ENCODE measurements around the gene SLC5A6. TPM values are rescaled to one million over a fixed set of nuclear protein-coding genes. Genes with fewer than 3 reads are reported as not detected.

SLC5A6 gene
- polyA plus RNA-seq, 1 of the 3 experiments (the other 2 are of a cell fraction), result 75.7 TPM

DNA sequence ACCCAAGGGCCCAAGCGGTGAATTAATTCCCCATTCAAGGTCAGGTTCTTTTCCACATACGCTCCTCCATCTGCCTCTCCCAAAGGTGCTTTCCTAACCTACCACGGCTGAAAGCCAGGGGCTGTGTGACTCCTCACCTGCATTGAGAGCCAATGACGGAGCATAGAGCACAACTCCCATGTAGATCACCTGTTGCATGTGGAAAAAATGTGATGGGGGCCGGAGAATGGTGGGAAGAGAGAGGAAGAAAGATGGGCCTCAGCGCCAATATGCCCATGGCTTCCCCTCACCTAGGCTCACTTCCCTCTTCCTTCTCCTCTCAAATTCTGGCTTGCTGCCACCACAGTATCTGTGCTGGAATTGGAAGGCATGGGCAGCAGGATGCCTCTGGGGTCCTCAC is 5.7 kb downstream of the SLC5A6 start (continued):
- no peak for TF ChIP-seq SIN3A (IDR thresholded peaks at IDR 0.05; ENCODE audit: borderline replicate concordance, low read depth, low read length)
- TF ChIP-seq, protein P1, sequence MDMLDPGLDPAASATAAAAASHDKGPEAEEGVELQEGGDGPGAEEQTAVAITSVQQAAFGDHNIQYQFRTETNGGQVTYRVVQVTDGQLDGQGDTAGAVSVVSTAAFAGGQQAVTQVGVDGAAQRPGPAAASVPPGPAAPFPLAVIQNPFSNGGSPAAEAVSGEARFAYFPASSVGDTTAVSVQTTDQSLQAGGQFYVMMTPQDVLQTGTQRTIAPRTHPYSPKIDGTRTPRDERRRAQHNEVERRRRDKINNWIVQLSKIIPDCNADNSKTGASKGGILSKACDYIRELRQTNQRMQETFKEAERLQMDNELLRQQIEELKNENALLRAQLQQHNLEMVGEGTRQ (IDR thresholded peaks at IDR 0.05; ENCODE audit: borderline replicate concordance, low read depth, low read length), result no peak

DNA sequence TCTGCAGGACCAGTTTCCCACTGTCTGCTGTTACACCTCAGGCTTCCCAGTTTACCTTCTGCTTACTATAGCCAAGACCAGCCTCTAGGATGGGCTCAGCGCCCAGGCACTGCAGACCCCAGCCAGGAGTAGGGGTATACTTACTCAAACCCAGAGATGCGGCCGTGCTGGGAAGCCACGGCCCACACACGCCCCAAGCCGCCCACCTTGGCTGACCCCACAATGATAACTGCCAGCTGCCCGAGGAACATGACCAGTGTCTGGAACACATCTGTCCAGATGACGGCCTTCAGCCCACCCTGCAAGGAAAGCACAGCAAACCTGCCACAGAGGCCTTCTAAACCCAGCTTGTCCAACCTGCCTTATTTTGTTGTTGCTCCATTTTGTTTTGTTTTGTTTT is 6.9 kb downstream of the SLC5A6 start:
- H3K36me3 ChIP-seq (replicated peaks in 1 of 2; ENCODE audit: control insufficient read depth in 1 of 2, insufficient read depth in 2 of 2, low read length in 1 of 2), result peaks cover 21 to 93% of the 10 kb centered on the region in 2 experiments
- no peaks in the 10 kb centered on the region for H3K27me3 ChIP-seq (ENCODE audit: insufficient read depth)
- no peaks in the 10 kb centered on the region for H4K20me1 ChIP-seq (ENCODE audit: insufficient read depth)
- no peak overlapping the region for H3K27ac ChIP-seq (ENCODE audit: low read depth in 2 of 2, low read length in 1 of 2)
- DNase-seq, result no peak
- CTCF ChIA-PET, result interaction anchor here (1.0 to 4.4 kb wide), 3 partner anchors 13 to 106 kb away, joined by 3 to 25 read pairs (median 4); no protein-coding TSS in a partner anchor
- H3K9me3 ChIP-seq, result no peaks in the 10 kb centered on the region
- H3F3A ChIP-seq (replicated peaks; ENCODE audit: insufficient read depth), result no peaks in the 10 kb centered on the region
- H3K4me3 ChIP-seq (ENCODE audit: low read depth in 2 of 2, low read length in 1 of 2), result no peak overlapping the region
- POLR2A ChIA-PET, result no interaction called here
- H2AFZ ChIP-seq (ENCODE audit: low read depth), result no peak overlapping the region
- no peak overlapping the region for H3K9ac ChIP-seq
- H3K4me2 ChIP-seq, result no peak overlapping the region
- WGBS (ENCODE audit: low lambda C conversion rate), result 90% methylated on average over 8 of the region's 8 CpGs
- no peaks in the 10 kb centered on the region for H3K79me2 ChIP-seq (ENCODE audit: insufficient read depth)
- peaks cover 0 to 5% of the 10 kb centered on the region in 2 experiments; a peak in 1 of 4 replicates for H3K4me1 ChIP-seq (ENCODE audit: control insufficient read depth in 1 of 2, insufficient read depth in 2 of 2, low read depth in 1 of 2, low read length in 1 of 2)
- no peaks in the 10 kb centered on the region for H3K9me2 ChIP-seq
- no peak for TF ChIP-seq SMC3 (IDR thresholded peaks at IDR 0.05; ENCODE audit: low read depth, low read length)
- no peak for TF ChIP-seq NFIC (IDR thresholded peaks at IDR 0.05; ENCODE audit: borderline replicate concordance)
- TF ChIP-seq, protein P2, sequence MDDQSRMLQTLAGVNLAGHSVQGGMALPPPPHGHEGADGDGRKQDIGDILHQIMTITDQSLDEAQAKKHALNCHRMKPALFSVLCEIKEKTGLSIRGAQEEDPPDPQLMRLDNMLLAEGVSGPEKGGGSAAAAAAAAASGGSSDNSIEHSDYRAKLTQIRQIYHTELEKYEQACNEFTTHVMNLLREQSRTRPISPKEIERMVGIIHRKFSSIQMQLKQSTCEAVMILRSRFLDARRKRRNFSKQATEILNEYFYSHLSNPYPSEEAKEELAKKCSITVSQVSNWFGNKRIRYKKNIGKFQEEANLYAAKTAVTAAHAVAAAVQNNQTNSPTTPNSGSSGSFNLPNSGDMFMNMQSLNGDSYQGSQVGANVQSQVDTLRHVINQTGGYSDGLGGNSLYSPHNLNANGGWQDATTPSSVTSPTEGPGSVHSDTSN (IDR thresholded peaks at IDR 0.05), result no peak
- no peak for TF ChIP-seq POLR2AphosphoS5 (IDR thresholded peaks at IDR 0.05; ENCODE audit: low read depth, low read length)
- TF ChIP-seq MXI1 (IDR thresholded peaks at IDR 0.05; ENCODE audit: low read depth, low read length), result no peak
- no peak for TF ChIP-seq CHD2 (IDR thresholded peaks at IDR 0.05; ENCODE audit: low read length, partially characterized antibody)

DNA sequence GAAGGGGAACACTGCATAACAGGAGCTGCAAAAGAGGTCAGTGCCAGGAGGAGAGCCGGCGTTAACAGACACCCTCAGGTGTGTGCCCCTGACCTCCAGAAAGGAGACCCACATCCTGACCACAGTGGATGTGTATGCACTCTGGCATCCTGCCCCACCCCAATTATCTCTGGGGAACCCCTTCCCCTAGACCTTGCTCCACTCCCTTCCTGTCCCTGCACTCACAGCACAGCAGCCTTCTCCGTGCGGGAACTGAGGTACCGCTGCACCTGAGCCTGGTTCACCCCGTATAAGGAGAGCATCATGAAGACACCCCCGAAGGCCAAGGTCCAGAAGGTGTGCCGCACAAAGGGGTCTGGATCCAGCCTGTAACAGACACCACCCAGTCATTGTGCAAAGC is 7.5 kb downstream of the SLC5A6 start:
- 98% methylated on average over 8 of the region's 8 CpGs for WGBS (ENCODE audit: low lambda C conversion rate)
- ChIA-PET POLR2A (no interaction called here), CTCF (interaction anchor here (1.7 to 4.0 kb wide), 2 partner anchors 13 to 19 kb away, joined by 5 to 24 read pairs; no protein-coding TSS in a partner anchor)
- Histone ChIP-seq H3F3A (replicated peaks; ENCODE audit: insufficient read depth) (no peaks in the 10 kb centered on the region), H3K79me2 (ENCODE audit: insufficient read depth) (no peaks in the 10 kb centered on the region), H2AFZ (ENCODE audit: low read depth) (no peak overlapping the region), H3K27me3 (ENCODE audit: insufficient read depth) (no peaks in the 10 kb centered on the region), H3K4me1 (ENCODE audit: control insufficient read depth in 1 of 2, insufficient read depth in 2 of 2, low read depth in 1 of 2, low read length in 1 of 2) (peaks cover 0 to 2% of the 10 kb centered on the region in 2 experiments; a peak in 1 of 4 replicates), H3K27ac (ENCODE audit: low read depth in 2 of 2, low read length in 1 of 2) (no peak overlapping the region), H3K9me2 (no peaks in the 10 kb centered on the region), H3K4me3 (ENCODE audit: low read depth in 2 of 2, low read length in 1 of 2) (no peak overlapping the region), H4K20me1 (ENCODE audit: insufficient read depth) (no peaks in the 10 kb centered on the region), H3K4me2 (no peak overlapping the region), H3K9me3 (no peaks in the 10 kb centered on the region), H3K9ac (no peak overlapping the region), H3K36me3 (replicated peaks in 1 of 2; ENCODE audit: control insufficient read depth in 1 of 2, insufficient read depth in 2 of 2, low read length in 1 of 2) (peaks cover 21 to 94% of the 10 kb centered on the region in 2 experiments)
- no peak for DNase-seq
- TF ChIP-seq RFX5 (IDR thresholded peaks at IDR 0.05; ENCODE audit: low read length) (no peak), MXI1 (IDR thresholded peaks at IDR 0.05; ENCODE audit: low read depth, low read length) (no peak), YY1 (IDR thresholded peaks at IDR 0.05; ENCODE audit: low read depth) (no peak), NFIC (IDR thresholded peaks at IDR 0.05; ENCODE audit: borderline replicate concordance) (no peak), RCOR1 (IDR thresholded peaks at IDR 0.05; ENCODE audit: low read length) (no peak), RAD21 (IDR thresholded peaks at IDR 0.05; ENCODE audit: low read length) (no peak)
- TF ChIP-seq, protein P3, sequence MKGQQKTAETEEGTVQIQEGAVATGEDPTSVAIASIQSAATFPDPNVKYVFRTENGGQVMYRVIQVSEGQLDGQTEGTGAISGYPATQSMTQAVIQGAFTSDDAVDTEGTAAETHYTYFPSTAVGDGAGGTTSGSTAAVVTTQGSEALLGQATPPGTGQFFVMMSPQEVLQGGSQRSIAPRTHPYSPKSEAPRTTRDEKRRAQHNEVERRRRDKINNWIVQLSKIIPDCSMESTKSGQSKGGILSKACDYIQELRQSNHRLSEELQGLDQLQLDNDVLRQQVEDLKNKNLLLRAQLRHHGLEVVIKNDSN (IDR thresholded peaks at IDR 0.05; ENCODE audit: borderline replicate concordance, low read depth), result no peak
- TF ChIP-seq, protein P4, sequence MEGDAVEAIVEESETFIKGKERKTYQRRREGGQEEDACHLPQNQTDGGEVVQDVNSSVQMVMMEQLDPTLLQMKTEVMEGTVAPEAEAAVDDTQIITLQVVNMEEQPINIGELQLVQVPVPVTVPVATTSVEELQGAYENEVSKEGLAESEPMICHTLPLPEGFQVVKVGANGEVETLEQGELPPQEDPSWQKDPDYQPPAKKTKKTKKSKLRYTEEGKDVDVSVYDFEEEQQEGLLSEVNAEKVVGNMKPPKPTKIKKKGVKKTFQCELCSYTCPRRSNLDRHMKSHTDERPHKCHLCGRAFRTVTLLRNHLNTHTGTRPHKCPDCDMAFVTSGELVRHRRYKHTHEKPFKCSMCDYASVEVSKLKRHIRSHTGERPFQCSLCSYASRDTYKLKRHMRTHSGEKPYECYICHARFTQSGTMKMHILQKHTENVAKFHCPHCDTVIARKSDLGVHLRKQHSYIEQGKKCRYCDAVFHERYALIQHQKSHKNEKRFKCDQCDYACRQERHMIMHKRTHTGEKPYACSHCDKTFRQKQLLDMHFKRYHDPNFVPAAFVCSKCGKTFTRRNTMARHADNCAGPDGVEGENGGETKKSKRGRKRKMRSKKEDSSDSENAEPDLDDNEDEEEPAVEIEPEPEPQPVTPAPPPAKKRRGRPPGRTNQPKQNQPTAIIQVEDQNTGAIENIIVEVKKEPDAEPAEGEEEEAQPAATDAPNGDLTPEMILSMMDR (IDR thresholded peaks at IDR 0.05), result no peak
- TF ChIP-seq, protein P2 (IDR thresholded peaks at IDR 0.05), result no peak

Measured in SK-N-SH (cell line).